MM.1S (cell line): ENCODE results near the gene HGD.
A peak's percentile ranks its signal among the peaks of the same experiment; 100 is the strongest.

Experiments used
- DNase-seq: peaks from one replicate; pipeline ENCODE4 v3.0.0-alpha.2; 2015
- H2AFZ ChIP-seq: fragments of 300-600 bp; sonication (generic); 2 replicates; pipeline ENCODE4 v1.6.0; 2016; ENCODE audit warnings: antibody characterized with exemption, low read length
- H3F3A ChIP-seq: fragments of 300-600 bp; sonication (generic); 2 replicates; pipeline ENCODE4 v1.6.1; 2016; ENCODE audit warnings: mild to moderate bottlenecking, antibody characterized with exemption, low read length, moderate library complexity, mixed read lengths; ENCODE audit not compliant: insufficient read depth
- H3K27ac ChIP-seq: fragments of 300-600 bp; sonication (generic); 2 replicates; pipeline ENCODE4 v1.5.1; 2016; ENCODE audit warnings: mild to moderate bottlenecking, low read length
- H3K27me3 ChIP-seq: fragments of 300-600 bp; sonication (generic); replicated peaks from 2 replicates; pipeline ENCODE4 v1.6.0; 2016; ENCODE audit warnings: low read length; ENCODE audit not compliant: insufficient read depth
- H3K36me3 ChIP-seq: fragments of 300-600 bp; sonication (generic); replicated peaks from 2 replicates; pipeline ENCODE4 v1.6.1; 2016; ENCODE audit warnings: mild to moderate bottlenecking, low read length, mixed read lengths; ENCODE audit not compliant: insufficient read depth
- H3K4me1 ChIP-seq: fragments of 300-600 bp; sonication (generic); 2 replicates; pipeline ENCODE4 v1.6.1; 2016; ENCODE audit warnings: low read length, mixed read lengths
- H3K4me2 ChIP-seq: fragments of 300-600 bp; sonication (generic); 2 replicates; pipeline ENCODE4 v1.6.0; 2016; ENCODE audit warnings: low read depth, low read length
- H3K4me3 ChIP-seq: fragments of 300-600 bp; sonication (generic); 2 replicates; pipeline ENCODE4 v1.5.1; 2016; ENCODE audit warnings: low read length, mixed read lengths
- H3K79me2 ChIP-seq: fragments of 300-600 bp; sonication (generic); 2 replicates; pipeline ENCODE4 v1.6.1; 2016; ENCODE audit warnings: mixed run types, low read length, mixed read lengths
- H3K9ac ChIP-seq: fragments of 300-600 bp; sonication (generic); 2 replicates; pipeline ENCODE4 v1.6.1; 2016; ENCODE audit warnings: low read length, mixed read lengths
- H3K9me2 ChIP-seq: fragments of 300-600 bp; sonication (generic); replicated peaks from 2 replicates; pipeline ENCODE4 v1.6.1; 2016; ENCODE audit warnings: mild to moderate bottlenecking, low read length, mixed read lengths; ENCODE audit not compliant: insufficient read depth
- H3K9me3 ChIP-seq: fragments of 300-600 bp; sonication (generic); replicated peaks from 2 replicates; pipeline ENCODE4 v1.6.1; 2016; ENCODE audit warnings: mild to moderate bottlenecking, low read length, mixed read lengths; ENCODE audit not compliant: insufficient read depth
- H4K20me1 ChIP-seq: fragments of 300-600 bp; sonication (generic); 2 replicates; pipeline ENCODE4 v1.6.1; 2016; ENCODE audit warnings: mild to moderate bottlenecking, low read length, moderate library complexity, mixed read lengths; ENCODE audit not compliant: insufficient read depth
- CTCF ChIP-seq: fragments of 300-600 bp; sonication (generic); IDR thresholded peaks from 2 replicates; pipeline ENCODE4 v1.5.1; 2016; ENCODE audit warnings: antibody characterized with exemption, low read length, mixed read lengths
- EZH2 ChIP-seq: fragments of 300-600 bp; sonication (generic); optimal IDR thresholded peaks from 2 replicates; pipeline ENCODE3; 2017; ENCODE audit warnings: low read depth, mild to moderate bottlenecking, antibody characterized with exemption, low read length, mixed read lengths
- EZH2phosphoT487 ChIP-seq: fragments of 300-600 bp; sonication (generic); IDR thresholded peaks from 2 replicates; pipeline ENCODE4 v1.6.1; 2018; ENCODE audit warnings: antibody characterized with exemption, low read length

The HGD gene

DNA sequence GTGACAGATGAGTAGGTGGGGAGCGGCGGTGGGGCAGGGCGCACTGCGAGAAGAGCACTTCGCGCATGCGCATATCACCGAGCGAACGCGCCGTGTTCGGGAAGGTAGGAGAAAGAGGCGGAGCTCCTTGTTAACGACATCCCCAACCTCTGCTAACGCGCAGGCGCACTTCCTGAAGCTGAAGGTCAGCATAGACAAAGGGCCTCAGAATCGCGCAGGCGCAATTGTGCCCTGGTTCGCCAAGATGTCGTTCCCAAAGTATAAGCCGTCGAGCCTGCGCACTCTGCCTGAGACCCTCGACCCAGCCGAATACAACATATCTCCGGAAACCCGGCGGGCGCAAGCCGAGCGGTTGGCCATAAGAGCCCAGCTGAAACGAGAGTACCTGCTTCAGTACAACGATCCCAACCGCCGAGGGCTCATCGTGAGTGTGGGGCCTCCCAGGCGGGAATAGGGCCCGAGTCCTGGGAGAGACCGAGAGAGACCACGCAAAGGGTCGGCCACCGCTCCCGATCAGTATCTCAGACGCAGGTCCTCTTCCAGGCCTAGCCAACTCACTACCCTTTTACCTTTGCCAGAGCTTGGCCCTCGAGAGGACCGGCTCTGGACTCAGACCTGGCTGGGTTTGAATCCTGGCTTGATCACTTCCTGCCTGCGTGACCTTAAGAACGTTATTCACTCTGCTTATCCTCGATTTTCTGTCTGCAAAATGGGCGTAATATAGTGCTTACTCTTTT is 85.8 kb downstream of the HGD start, which contains the start of gene NDUFB4:
TSS of gene NDUFB4 (plus strand) at position 221 of the 737 bp plus-strand sequence. CDS start at position 245, 24 bp downstream.
- Histone ChIP-seq H3K4me1 (peaks cover 14% of the 10 kb centered on the region; the same call in 1 of the 2 replicates), H3K9ac (peak within 1 kb of the TSS; percentile 98), H3K27me3 (no peaks in the 10 kb centered on the region), H3K9me2 (no peaks in the 10 kb centered on the region), H3K27ac (peak within 1 kb of the TSS; percentile 84), H3F3A (peaks cover 15% of the 10 kb centered on the region), H3K4me3 (peak within 1 kb of the TSS; percentile 83), H4K20me1 (no peaks in the 10 kb centered on the region), H3K36me3 (peaks cover 6% of the 10 kb centered on the region; the same call in 1 of the 2 replicates), H2AFZ (peak within 1 kb of the TSS; percentile 97), H3K4me2 (peak within 1 kb of the TSS; percentile 90), H3K79me2 (peaks cover 41% of the 10 kb centered on the region), H3K9me3 (no peaks in the 10 kb centered on the region)
- TF ChIP-seq CTCF: no peak
- DNase-seq: peak; percentile 99

- Histone ChIP-seq H2AFZ (peak overlapping the region; percentile 97), H3K9me2 (no peaks in the 10 kb centered on the region), H4K20me1 (no peaks in the 10 kb centered on the region), H3K79me2 (peaks cover 41% of the 10 kb centered on the region), H3K36me3 (peaks cover 6% of the 10 kb centered on the region; the same call in 1 of the 2 replicates), H3K4me1 (peaks cover 14% of the 10 kb centered on the region; the same call in 1 of the 2 replicates), H3K27ac (peak overlapping the region; percentile 5; the same call in 1 of the 2 replicates), H3K4me2 (peak overlapping the region; percentile 90), H3K9ac (peak overlapping the region; percentile 98), H3K4me3 (peak overlapping the region; percentile 83), H3K9me3 (no peaks in the 10 kb centered on the region), H3K27me3 (no peaks in the 10 kb centered on the region), H3F3A (peaks cover 15% of the 10 kb centered on the region)
- no peak for DNase-seq
- TF ChIP-seq EZH2: no peak
- TF ChIP-seq EZH2phosphoT487: no peak
- TF ChIP-seq CTCF: no peak
Observed at GRCh38 chr3:120595788-120596115, 86.3 kb downstream of the HGD start.

GRCh38 chr3:120587332-120587975 is 94.6 kb downstream of the HGD start:
- TF ChIP-seq CTCF: no peak
- no peak for TF ChIP-seq EZH2
- no peak for TF ChIP-seq EZH2phosphoT487
- Histone ChIP-seq H3K27me3 (no peaks in the 10 kb centered on the region), H3K4me2 (no peak overlapping the region), H3K36me3 (no peaks in the 10 kb centered on the region), H2AFZ (no peak overlapping the region), H3K27ac (no peak overlapping the region), H4K20me1 (no peaks in the 10 kb centered on the region), H3K4me1 (no peaks in the 10 kb centered on the region), H3K4me3 (no peak overlapping the region), H3F3A (no peaks in the 10 kb centered on the region), H3K9me3 (no peaks in the 10 kb centered on the region), H3K9ac (no peak overlapping the region), H3K79me2 (no peaks in the 10 kb centered on the region), H3K9me2 (no peaks in the 10 kb centered on the region)
- no peak for DNase-seq
